ENCODE results near the gene UBIAD1. TPM values are rescaled to one million over a fixed set of nuclear protein-coding genes. Genes with fewer than 3 reads are reported as not detected.
"Not testable (repeated sequence)": the region's sequence is repeated elsewhere in the genome, so short reads cannot be mapped to it uniquely, and the experiment has no call there.

Gene UBIAD1
- total RNA-seq, 6 experiments from 2014 or later, result 12.8 to 18.3 (median 13.8) TPM

- DNase-seq, result no peak
- Mint-ChIP-seq H3K9me3 (no peaks in the 10 kb centered on the region), H3K4me3 (no peak overlapping the region), H3K27ac (no peak overlapping the region), H3K27me3 (ENCODE audit: insufficient read depth) (no peaks in the 10 kb centered on the region; the same call in 1 of the 2 replicates), H3K4me1 (ENCODE audit: low read depth) (no peaks in the 10 kb centered on the region), H3K36me3 (ENCODE audit: low read depth) (peaks cover 16% of the 10 kb centered on the region)
- TF ChIP-seq CTCF (IDR thresholded peaks at IDR 0.05), result no peak
Measured at GRCh38 chr1:11253226-11253625, 19.8 kb upstream of the UBIAD1 start.

GRCh38 chr1:11256299-11256698 lies 16.7 kb upstream of the UBIAD1 start:
- no peak overlapping the region for H3K4me3 Mint-ChIP-seq
- no peak for DNase-seq
- peaks cover 1% of the 10 kb centered on the region; the same call in 1 of the 2 replicates for H3K4me1 Mint-ChIP-seq (ENCODE audit: low read depth)
- no peaks in the 10 kb centered on the region; the same call in 1 of the 2 replicates for H3K27me3 Mint-ChIP-seq (ENCODE audit: insufficient read depth)
- H3K36me3 Mint-ChIP-seq (ENCODE audit: low read depth), result peaks cover 16% of the 10 kb centered on the region
- no peaks in the 10 kb centered on the region for H3K9me3 Mint-ChIP-seq
- TF ChIP-seq CTCF (IDR thresholded peaks at IDR 0.05), result no peak
- no peak overlapping the region for H3K27ac Mint-ChIP-seq

GRCh38 chr1:11262171-11263049 lies 10.6 kb upstream of the UBIAD1 start, which contains the start of gene MTOR:
MTOR (minus strand) TSS chr1:11262551; CDS start chr1:11259409, 3,142 bp downstream.
- peak; percentile 33; the same call in 1 of the 2 replicates for TF ChIP-seq CTCF (IDR thresholded peaks at IDR 0.05)
- no peaks in the 10 kb centered on the region for H3K9me3 Mint-ChIP-seq
- peak within 1 kb of the TSS; percentile 84 for H3K27ac Mint-ChIP-seq
- no peaks in the 10 kb centered on the region; the same call in 1 of the 2 replicates for H3K36me3 Mint-ChIP-seq (ENCODE audit: low read depth)
- H3K27me3 Mint-ChIP-seq (ENCODE audit: insufficient read depth), result no peaks in the 10 kb centered on the region; the same call in 1 of the 2 replicates
- DNase-seq, result peak; percentile 100
- H3K4me1 Mint-ChIP-seq (ENCODE audit: low read depth), result peaks cover 10% of the 10 kb centered on the region; the same call in 1 of the 2 replicates
- peak within 1 kb of the TSS; percentile 95 for H3K4me3 Mint-ChIP-seq

GRCh38 chr1:11266268-11267074 lies 6.5 kb upstream of the UBIAD1 start:
- H3K4me3 Mint-ChIP-seq, result no peak overlapping the region

GRCh38 chr1:11267350-11268337 lies 5.4 kb upstream of the UBIAD1 start:
- H3K4me1 Mint-ChIP-seq (ENCODE audit: low read depth), result peaks cover 12% of the 10 kb centered on the region
- peak; percentile 22 for DNase-seq
- H3K27me3 Mint-ChIP-seq (ENCODE audit: insufficient read depth); H3K9me3 Mint-ChIP-seq; H3K27ac Mint-ChIP-seq; H3K4me3 Mint-ChIP-seq; H3K36me3 Mint-ChIP-seq (ENCODE audit: low read depth): not testable (repeated sequence)

More at GRCh38 chr1:11266268-11267074, 6.5 kb upstream of the UBIAD1 start:
- H3K36me3 Mint-ChIP-seq (ENCODE audit: low read depth), result no peaks in the 10 kb centered on the region
- DNase-seq, result no peak
- no peaks in the 10 kb centered on the region for H3K9me3 Mint-ChIP-seq
- TF ChIP-seq CTCF (IDR thresholded peaks at IDR 0.05), result no peak
- H3K27me3 Mint-ChIP-seq (ENCODE audit: insufficient read depth), result no peaks in the 10 kb centered on the region; the same call in 1 of the 2 replicates
- peaks cover 11% of the 10 kb centered on the region; the same call in 1 of the 2 replicates for H3K4me1 Mint-ChIP-seq (ENCODE audit: low read depth)
- no peak overlapping the region for H3K27ac Mint-ChIP-seq

Measured in HFFc6 (cell line).